Large intestine (tissue), 3 donors: ENCODE measurements around the gene ADD3. TPM values are rescaled to one million over a fixed set of nuclear protein-coding genes. Genes with fewer than 3 reads are reported as not detected.
"Not testable (repeated sequence)": the region's sequence is repeated elsewhere in the genome, so short reads cannot be mapped to it uniquely, and the experiment has no call there.

Source experiments
- DNase-seq, 2 donors: peaks; one replicate each; pipeline versions ENCODE4 v3.0.0 to v3.0.0-alpha.2; 2013
- H3K27ac ChIP-seq: one replicate; pipeline ENCODE4 v1.5.1; 2013; ENCODE audit warnings: low read length
- H3K27me3 ChIP-seq: 2 replicates; pipeline ENCODE4 v1.6.1; 2013; ENCODE audit warnings: low read length; ENCODE audit not compliant: control insufficient read depth, insufficient read depth
- H3K36me3 ChIP-seq: 2 replicates; pipeline ENCODE4 v1.6.1; 2013; ENCODE audit warnings: low read length; ENCODE audit not compliant: control insufficient read depth, insufficient read depth
- H3K4me1 ChIP-seq: one replicate; pipeline ENCODE4 v1.6.1; 2013; ENCODE audit warnings: low read length; ENCODE audit not compliant: control insufficient read depth, insufficient read depth
- H3K4me3 ChIP-seq: one replicate; pipeline ENCODE4 v1.5.1; 2013; ENCODE audit warnings: low read length
- H3K9me3 ChIP-seq: one replicate; pipeline ENCODE4 v1.6.1; 2013; ENCODE audit warnings: mild to moderate bottlenecking, low read depth, low read length, moderate library complexity; ENCODE audit not compliant: control insufficient read depth
- WGBS: methylation state at CpG from one replicate; pipeline ENCODE4 v1.1.5; 2013; ENCODE audit warnings: low lambda C conversion rate; ENCODE audit not compliant: insufficient coverage; 5-methylcytosine and 5-hydroxymethylcytosine counted together
- polyA plus RNA-seq: library from polyadenylated mRNA; unstranded; fragments of 120-200 nt; gene quantifications from one replicate; pipeline ENCODE4 v1.2.1, GENCODE V29; 2013

ADD3 gene
- polyA plus RNA-seq, 1 donor, result 418 TPM

GRCh38 chr10:110118891-110119621 lies 111.3 kb downstream of the ADD3 start:
- Histone ChIP-seq H3K27me3 (no peaks in the 10 kb centered on the region), H3K36me3 (peaks cover 70% of the 10 kb centered on the region), H3K9me3 (no peaks in the 10 kb centered on the region), H3K27ac (no peak overlapping the region), H3K4me1 (no peaks in the 10 kb centered on the region), H3K4me3 (no peak overlapping the region)
- WGBS, result 100% methylated on average over 1 of the region's 1 CpG
- no peak for DNase-seq

GRCh38 chr10:110123594-110123993 lies 115.8 kb downstream of the ADD3 start:
- Histone ChIP-seq H3K27ac (no peak overlapping the region), H3K4me1 (no peaks in the 10 kb centered on the region), H3K27me3 (no peaks in the 10 kb centered on the region), H3K9me3 (no peaks in the 10 kb centered on the region), H3K4me3 (no peak overlapping the region), H3K36me3 (peaks cover 62% of the 10 kb centered on the region)
- DNase-seq, result no peak
- WGBS, result no CpG with 5 or more reads among the region's 2 CpGs

- peaks cover 58% of the 10 kb centered on the region for H3K36me3 ChIP-seq
- H3K27me3 ChIP-seq, result no peaks in the 10 kb centered on the region
- no peaks in the 10 kb centered on the region for H3K9me3 ChIP-seq
- no peak for DNase-seq
- no peak overlapping the region for H3K27ac ChIP-seq
- no peak overlapping the region for H3K4me3 ChIP-seq
- no peaks in the 10 kb centered on the region for H3K4me1 ChIP-seq
Observed at GRCh38 chr10:110129490-110129889, 121.7 kb downstream of the ADD3 start.

GRCh38 chr10:110134917-110135316 lies 127.1 kb downstream of the ADD3 start:
- H3K4me1 ChIP-seq, result no peaks in the 10 kb centered on the region
- no peaks in the 10 kb centered on the region for H3K9me3 ChIP-seq
- DNase-seq, result no peak
- H3K27me3 ChIP-seq, result no peaks in the 10 kb centered on the region
- H3K4me3 ChIP-seq, result no peak overlapping the region
- WGBS, result 100% methylated on average over 1 of the region's 3 CpGs
- no peak overlapping the region for H3K27ac ChIP-seq
- peaks cover 37% of the 10 kb centered on the region for H3K36me3 ChIP-seq

GRCh38 chr10:110135836-110136235 lies 128.1 kb downstream of the ADD3 start:
- peaks cover 32% of the 10 kb centered on the region for H3K36me3 ChIP-seq
- not testable (repeated sequence) for DNase-seq, H3K4me3 ChIP-seq, H3K27me3 ChIP-seq, H3K27ac ChIP-seq, H3K4me1 ChIP-seq, H3K9me3 ChIP-seq
- no CpG with 5 or more reads among the region's 6 CpGs for WGBS

- H3K27ac ChIP-seq, result peak overlapping the region; percentile 26
- peak; percentile 59 to 80 for DNase-seq
- peaks cover 21% of the 10 kb centered on the region for H3K36me3 ChIP-seq
- WGBS, result 0% methylated on average over 1 of the region's 2 CpGs
- H3K27me3 ChIP-seq, result no peaks in the 10 kb centered on the region
- H3K4me1 ChIP-seq, result peaks cover 15% of the 10 kb centered on the region
- H3K9me3 ChIP-seq, result no peaks in the 10 kb centered on the region
- no peak overlapping the region for H3K4me3 ChIP-seq
Observed at GRCh38 chr10:110137142-110137545, 129.4 kb downstream of the ADD3 start.

- Histone ChIP-seq H3K27me3 (no peaks in the 10 kb centered on the region), H3K36me3 (peaks cover 14% of the 10 kb centered on the region), H3K4me1 (peaks cover 21% of the 10 kb centered on the region), H3K9me3 (no peaks in the 10 kb centered on the region), H3K4me3 (no peak overlapping the region), H3K27ac (no peak overlapping the region)
- 50% methylated on average over 2 of the region's 5 CpGs for WGBS
- DNase-seq, result peak in 1 of 2 donors; percentile 50
Observed at GRCh38 chr10:110138197-110138812, 130.5 kb downstream of the ADD3 start.

GRCh38 chr10:110141185-110141584 lies 133.4 kb downstream of the ADD3 start:
- WGBS, result no CpG with 5 or more reads among the region's 1 CpG
- H3K9me3 ChIP-seq, result no peaks in the 10 kb centered on the region
- H3K4me1 ChIP-seq, result peaks cover 21% of the 10 kb centered on the region
- no peaks in the 10 kb centered on the region for H3K36me3 ChIP-seq
- DNase-seq, result peak; percentile 85 to 92
- H3K27ac ChIP-seq, result peak overlapping the region; percentile 72
- H3K27me3 ChIP-seq, result no peaks in the 10 kb centered on the region
- H3K4me3 ChIP-seq, result no peak overlapping the region

- no peaks in the 10 kb centered on the region for H3K9me3 ChIP-seq
- DNase-seq, result peak; percentile 40 to 67
- no peaks in the 10 kb centered on the region for H3K36me3 ChIP-seq
- H3K27ac ChIP-seq, result peak overlapping the region; percentile 72
- no CpG with 5 or more reads among the region's 9 CpGs for WGBS
- H3K4me1 ChIP-seq, result peaks cover 21% of the 10 kb centered on the region
- no peaks in the 10 kb centered on the region for H3K27me3 ChIP-seq
- H3K4me3 ChIP-seq, result no peak overlapping the region
Observed at GRCh38 chr10:110141871-110142635, 134.3 kb downstream of the ADD3 start.

GRCh38 chr10:110142965-110143364 lies 135.2 kb downstream of the ADD3 start:
- H3K4me1 ChIP-seq, result peaks cover 21% of the 10 kb centered on the region
- H3K36me3 ChIP-seq, result no peaks in the 10 kb centered on the region
- WGBS, result no CpG with 5 or more reads among the region's 6 CpGs
- H3K27ac ChIP-seq, result peak overlapping the region; percentile 1
- no peaks in the 10 kb centered on the region for H3K9me3 ChIP-seq
- no peak for DNase-seq
- no peak overlapping the region for H3K4me3 ChIP-seq
- H3K27me3 ChIP-seq, result no peaks in the 10 kb centered on the region
